Measurements from ENCODE around the gene GPR146. TPM values are rescaled to one million over a fixed set of nuclear protein-coding genes. Genes with fewer than 3 reads are reported as not detected.

GPR146 gene
- total and polyA plus RNA-seq, 2 of the 4 experiments (the other 2 are of a cell fraction): 2.2 to 3.4 TPM

DNA sequence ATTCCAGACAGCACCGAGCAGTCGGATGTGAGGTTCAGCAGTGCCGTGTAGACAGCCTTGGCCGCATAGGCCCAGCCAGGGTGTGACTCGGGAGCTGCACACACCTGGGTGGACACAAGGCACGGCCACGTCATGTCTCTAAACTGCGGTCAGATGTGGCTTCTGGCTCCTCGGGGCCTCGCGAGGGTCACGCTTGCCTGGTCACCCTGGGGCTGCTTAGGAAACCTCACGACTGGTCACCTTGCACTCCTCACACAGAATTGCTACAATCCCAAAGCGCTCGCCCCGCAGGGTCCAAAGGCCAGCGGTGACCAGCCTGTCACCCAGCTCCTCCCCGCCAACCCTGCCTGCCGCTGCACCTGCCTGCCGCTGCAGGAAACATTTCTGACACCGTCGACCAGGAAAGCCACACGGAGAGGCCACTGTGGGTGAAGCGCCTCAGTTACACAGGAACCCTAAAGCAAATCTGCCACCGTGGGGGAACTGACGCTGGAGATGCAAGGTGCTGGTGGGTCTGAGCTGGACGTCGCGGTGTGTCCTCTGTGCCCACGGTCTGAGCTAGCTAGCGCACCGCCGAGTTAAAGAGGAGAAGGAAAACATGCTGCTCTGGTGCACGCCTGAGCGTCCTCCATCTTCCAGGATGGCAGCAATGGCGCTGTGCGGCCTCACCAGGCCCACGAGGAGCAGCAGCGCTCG is 48.6 kb downstream of the GPR146 start:
- POLR2A ChIA-PET (ENCODE audit: unreplicated experiment): no interaction called here

More for the DNA sequence above, 48.6 kb downstream of the GPR146 start:
- H3K9me3 ChIP-seq (ENCODE audit: control insufficient read depth, insufficient read depth, low read length): no peaks in the 10 kb centered on the region
- no peak overlapping the region for H4K91ac ChIP-seq (ENCODE audit: insufficient read depth, low read depth, low read length)
- TF ChIP-seq RCOR1 (IDR thresholded peaks at IDR 0.05; ENCODE audit: insufficient replicate concordance, low read length): no peak
- no peak for TF ChIP-seq CEBPB (IDR thresholded peaks at IDR 0.05; ENCODE audit: low read depth, low read length)
- TF ChIP-seq RAD21 (IDR thresholded peaks at IDR 0.05; ENCODE audit: low read length): no peak
- TF ChIP-seq RFX5 (IDR thresholded peaks at IDR 0.05; ENCODE audit: low read depth, low read length): no peak
- TF ChIP-seq MXI1 (IDR thresholded peaks at IDR 0.05; ENCODE audit: borderline replicate concordance, low read depth, low read length): no peak
- TF ChIP-seq, protein P1, sequence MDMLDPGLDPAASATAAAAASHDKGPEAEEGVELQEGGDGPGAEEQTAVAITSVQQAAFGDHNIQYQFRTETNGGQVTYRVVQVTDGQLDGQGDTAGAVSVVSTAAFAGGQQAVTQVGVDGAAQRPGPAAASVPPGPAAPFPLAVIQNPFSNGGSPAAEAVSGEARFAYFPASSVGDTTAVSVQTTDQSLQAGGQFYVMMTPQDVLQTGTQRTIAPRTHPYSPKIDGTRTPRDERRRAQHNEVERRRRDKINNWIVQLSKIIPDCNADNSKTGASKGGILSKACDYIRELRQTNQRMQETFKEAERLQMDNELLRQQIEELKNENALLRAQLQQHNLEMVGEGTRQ (IDR thresholded peaks at IDR 0.05; ENCODE audit: low read depth, low read length): no peak
- TF ChIP-seq, protein P2, sequence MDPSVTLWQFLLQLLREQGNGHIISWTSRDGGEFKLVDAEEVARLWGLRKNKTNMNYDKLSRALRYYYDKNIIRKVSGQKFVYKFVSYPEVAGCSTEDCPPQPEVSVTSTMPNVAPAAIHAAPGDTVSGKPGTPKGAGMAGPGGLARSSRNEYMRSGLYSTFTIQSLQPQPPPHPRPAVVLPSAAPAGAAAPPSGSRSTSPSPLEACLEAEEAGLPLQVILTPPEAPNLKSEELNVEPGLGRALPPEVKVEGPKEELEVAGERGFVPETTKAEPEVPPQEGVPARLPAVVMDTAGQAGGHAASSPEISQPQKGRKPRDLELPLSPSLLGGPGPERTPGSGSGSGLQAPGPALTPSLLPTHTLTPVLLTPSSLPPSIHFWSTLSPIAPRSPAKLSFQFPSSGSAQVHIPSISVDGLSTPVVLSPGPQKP (IDR thresholded peaks at IDR 0.05; ENCODE audit: borderline replicate concordance, low read depth, low read length): no peak
- no peak for TF ChIP-seq POLR2A (IDR thresholded peaks at IDR 0.05; ENCODE audit: low read depth, low read length)
- TF ChIP-seq CHD1 (IDR thresholded peaks at IDR 0.05; ENCODE audit: low read depth, low read length): no peak
- no peak for TF ChIP-seq SMC3 (IDR thresholded peaks at IDR 0.05; ENCODE audit: low read depth, low read length)
- TF ChIP-seq MAZ (IDR thresholded peaks at IDR 0.05; ENCODE audit: borderline replicate concordance, low read depth, low read length): no peak
- no peak for TF ChIP-seq NFE2L2 (IDR thresholded peaks at IDR 0.05; ENCODE audit: low read depth, low read length)
- no peak for TF ChIP-seq MAFK (IDR thresholded peaks at IDR 0.05; ENCODE audit: low read depth, low read length)
- TF ChIP-seq BHLHE40 (IDR thresholded peaks at IDR 0.05; ENCODE audit: low read depth, low read length): no peak
- TF ChIP-seq FOS (IDR thresholded peaks at IDR 0.05; ENCODE audit: low read depth, low read length): no peak
- no peak for TF ChIP-seq CTCF (conservative IDR thresholded peaks at IDR 0.05; ENCODE audit: low read depth, low read length)
- 87% methylated on average over 34 of the region's 40 CpGs; no CpG with 5 or more reads in 1 of the 2 experiments for WGBS, 2 experiments (ENCODE audit: extremely low coverage in 2 of 2, insufficient read length in 1 of 2)
- H3K4me2 ChIP-seq (ENCODE audit: low read depth, low read length): no peak overlapping the region
- peaks cover 13% of the 10 kb centered on the region for H3K4me1 ChIP-seq (ENCODE audit: control insufficient read depth, insufficient read depth, low read length)
- no peak for DNase-seq
- H2BK15ac ChIP-seq (ENCODE audit: low read depth, low read length): no peak overlapping the region
- dilution Hi-C loops (cut with HindIII; ENCODE audit: low sequenced_read_pairs, unreplicated experiment): no loop called here
- in situ Hi-C loops (cut with MboI; ENCODE audit: low sequenced_read_pairs): no loop called here
- ATAC-seq (ENCODE audit: low read depth): no peak
- H2BK20ac ChIP-seq (ENCODE audit: low read depth, low read length): no peak overlapping the region
- no peak overlapping the region for H3K56ac ChIP-seq (ENCODE audit: extremely low read depth, insufficient read depth, low read length)
- peaks cover 0 to 22% of the 10 kb centered on the region in 2 experiments; a peak in 2 of 4 replicates for H3K79me1 ChIP-seq (ENCODE audit: low read depth in 1 of 2, low read length in 2 of 2)
- intact Hi-C loops (cut with micrococcal nuclease): no loop called here
- peaks cover 3% of the 10 kb centered on the region for H4K20me1 ChIP-seq (ENCODE audit: insufficient read depth, low read length)
- H4K5ac ChIP-seq (ENCODE audit: low read depth, low read length): no peak overlapping the region
- no peak overlapping the region for H3K23ac ChIP-seq (ENCODE audit: low read depth, low read length)
- no peak overlapping the region for H2AK5ac ChIP-seq (ENCODE audit: low read depth, low read length)
- H3K36me3 ChIP-seq (ENCODE audit: control insufficient read depth, insufficient read depth, low read length): peaks cover 4% of the 10 kb centered on the region; the same call in 1 of the 2 replicates
- no TSS peak for BruUV-seq (replicated peaks)
- H3K27ac ChIP-seq (ENCODE audit: insufficient read depth, low read length): no peak overlapping the region
- peaks cover 7% of the 10 kb centered on the region for H3K9me1 ChIP-seq (ENCODE audit: insufficient read depth, low read length)
- no peak overlapping the region for H3K4me3 ChIP-seq (ENCODE audit: insufficient read depth, low read depth, low read length)
- no peak overlapping the region for H4K8ac ChIP-seq (ENCODE audit: low read depth in 2 of 2, low read length in 2 of 2)
- no peak overlapping the region for H2AK9ac ChIP-seq (replicated peaks; ENCODE audit: low read depth, low read length, poor library complexity)
- no peak overlapping the region for H3K9ac ChIP-seq (ENCODE audit: low read depth, low read length)
- no peak overlapping the region for H3K4ac ChIP-seq (ENCODE audit: low read depth, low read length)
- no peaks in the 10 kb centered on the region for H3K27me3 ChIP-seq (ENCODE audit: control insufficient read depth, insufficient read depth, low read length)
- no peak overlapping the region for H2BK5ac ChIP-seq (ENCODE audit: low read depth, low read length, poor library complexity, severe bottlenecking)
- H3K18ac ChIP-seq (ENCODE audit: low read depth, low read length): no peak overlapping the region
- no peak overlapping the region for H2AFZ ChIP-seq (replicated peaks; ENCODE audit: low read length, poor library complexity)
- CTCF ChIA-PET: no interaction called here
- no peak overlapping the region for H2BK120ac ChIP-seq (ENCODE audit: low read depth, low read length)
- no peak overlapping the region for H3K14ac ChIP-seq (replicated peaks; ENCODE audit: low read depth, low read length)
